HFFc6 (cell line): ENCODE data around the gene TMC2. TPM values are rescaled to one million over a fixed set of nuclear protein-coding genes. Genes with fewer than 3 reads are reported as not detected.

ENCODE experiments used
- DNase-seq: peaks from one replicate; pipeline ENCODE4 v3.0.0-alpha.2; 2018
- H3K27ac Mint-ChIP-seq: 2 replicates; pipeline ENCODE4 v1.8.0; 2020; ENCODE audit warnings: mild to moderate bottlenecking, mixed read lengths
- H3K27me3 Mint-ChIP-seq: 2 replicates; pipeline ENCODE4 v1.8.0; 2021; ENCODE audit warnings: mild to moderate bottlenecking, moderate library complexity, mixed read lengths; ENCODE audit not compliant: insufficient read depth
- H3K36me3 Mint-ChIP-seq: 2 replicates; pipeline ENCODE4 v1.8.0; 2021; ENCODE audit warnings: low read depth, mixed read lengths
- H3K4me1 Mint-ChIP-seq: 2 replicates; pipeline ENCODE4 v1.8.0; 2020; ENCODE audit warnings: low read depth, mixed read lengths
- H3K4me3 Mint-ChIP-seq: 2 replicates; pipeline ENCODE4 v1.8.0; 2020; ENCODE audit warnings: mild to moderate bottlenecking, moderate library complexity, mixed read lengths
- H3K9me3 Mint-ChIP-seq: 2 replicates; pipeline ENCODE4 v1.8.0; 2020; ENCODE audit warnings: mild to moderate bottlenecking, mixed read lengths
- CTCF ChIP-seq: fragments of 200-600 bp; sonication (generic); IDR thresholded peaks from 2 replicates; pipeline ENCODE4 v1.5.0; 2021; ENCODE audit warnings: antibody characterized with exemption, mild to moderate bottlenecking
- microRNA-seq: library from miRNA; unstranded; fragments of <30 nt; microRNA quantifications from one replicate; pipeline ENCODE4, GENCODE V29; 2019
- total RNA-seq, 6 experiments: library from RNA; stranded (reverse); fragmentation: NEBNext Ultra II Directional; extraction: Animal tissue kit (Norgen Biotek cat#: 25700); gene quantifications; 2 replicates in 1 of 6; 3 replicates in 5 of 6; pipeline ENCODE4 v1.2.3, GENCODE V29; 2021

TMC2 gene
- total RNA-seq, 6 experiments from 2014 or later: not detected

GRCh38 chr20:2690213-2690612, 153.8 kb downstream of the TMC2 start:
- Mint-ChIP-seq H3K36me3 (peaks cover 5% of the 10 kb centered on the region), H3K9me3 (no peaks in the 10 kb centered on the region)
- no peak for DNase-seq

GRCh38 chr20:2690718-2691117, 154.3 kb downstream of the TMC2 start:
- H3K4me3 Mint-ChIP-seq: no peak overlapping the region
- H3K9me3 Mint-ChIP-seq: no peaks in the 10 kb centered on the region
- H3K36me3 Mint-ChIP-seq: peaks cover 5% of the 10 kb centered on the region
- no peak for TF ChIP-seq CTCF
- DNase-seq: no peak
- H3K27me3 Mint-ChIP-seq: peaks cover 37% of the 10 kb centered on the region
- no peak overlapping the region for H3K27ac Mint-ChIP-seq
- H3K4me1 Mint-ChIP-seq: peaks cover 8% of the 10 kb centered on the region

More at GRCh38 chr20:2690213-2690612, 153.8 kb downstream of the TMC2 start:
- peaks cover 34% of the 10 kb centered on the region for H3K27me3 Mint-ChIP-seq
- TF ChIP-seq CTCF: no peak
- H3K27ac Mint-ChIP-seq: no peak overlapping the region
- H3K4me3 Mint-ChIP-seq: no peak overlapping the region
- peaks cover 8% of the 10 kb centered on the region for H3K4me1 Mint-ChIP-seq

DNA sequence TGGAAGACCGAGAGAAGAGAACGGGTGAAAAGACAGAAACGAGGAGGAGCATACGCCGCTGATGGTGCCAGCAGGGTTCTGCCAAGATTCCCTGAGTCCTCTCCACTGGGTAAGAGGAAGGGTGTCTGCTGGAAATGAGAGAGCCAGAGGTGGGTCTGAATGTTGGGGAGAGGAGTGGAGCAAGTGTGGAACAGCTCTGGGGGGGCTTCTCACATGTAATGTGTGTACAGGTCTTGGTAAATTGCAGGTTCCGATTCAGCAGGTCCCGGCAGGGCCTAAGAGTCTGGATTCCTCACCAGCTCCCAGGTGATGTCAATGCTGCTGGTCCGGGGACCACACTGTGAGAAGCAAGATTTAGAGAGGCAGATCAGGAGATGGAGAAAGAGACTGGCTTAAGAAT, 154.8 kb downstream of the TMC2 start:
- H3K9me3 Mint-ChIP-seq: no peaks in the 10 kb centered on the region
- peaks cover 5% of the 10 kb centered on the region for H3K36me3 Mint-ChIP-seq
- no peak for DNase-seq

More for the DNA sequence above, 154.8 kb downstream of the TMC2 start:
- TF ChIP-seq CTCF: no peak
- H3K4me1 Mint-ChIP-seq: peaks cover 8% of the 10 kb centered on the region
- H3K27me3 Mint-ChIP-seq: peaks cover 41% of the 10 kb centered on the region
- no peak overlapping the region for H3K27ac Mint-ChIP-seq
- H3K4me3 Mint-ChIP-seq: peak overlapping the region; percentile 90; the same call in 1 of the 2 replicates

Small RNA genes within 50 kb of the gene (microRNA-seq; reads per million reads assigned to microRNA genes)
- gene MIR1292: 64.9 reads per million, percentile 44 among the genes with 10 or more reads in this experiment

Other genes starting within 250 kb of the TMC2 start
- gene TGM3, start 240.6 kb upstream of the TMC2 start, total RNA-seq: under 1 TPM in 2 of 6 experiments, not detected in 4; 0.09 to 0.15 TPM
- gene TGM6, start 155.7 kb upstream of the TMC2 start, total RNA-seq: not detected
- gene SNRPB, start 65.8 kb upstream of the TMC2 start, total RNA-seq: 100 to 1,000 TPM; 155 to 240 (median 208) TPM
- 1 to 10 TPM; 6.4 to 9.4 (median 8.8) TPM for gene ZNF343, start 27.7 kb upstream of the TMC2 start, total RNA-seq
- 100 to 1,000 TPM; 151 to 222 (median 165) TPM for gene NOP56, start 116.1 kb downstream of the TMC2 start, total RNA-seq
- gene IDH3B, start 127.6 kb downstream of the TMC2 start, total RNA-seq: 10 to 100 TPM; 63.1 to 87.8 (median 79.8) TPM
- under 1 TPM in 3 of 6 experiments, not detected in 3; 0.14 to 0.48 (median 0.46) TPM for gene EBF4, start 156.2 kb downstream of the TMC2 start, total RNA-seq